ENCODE measurements around the gene PMAIP1.

Gene PMAIP1

DNA sequence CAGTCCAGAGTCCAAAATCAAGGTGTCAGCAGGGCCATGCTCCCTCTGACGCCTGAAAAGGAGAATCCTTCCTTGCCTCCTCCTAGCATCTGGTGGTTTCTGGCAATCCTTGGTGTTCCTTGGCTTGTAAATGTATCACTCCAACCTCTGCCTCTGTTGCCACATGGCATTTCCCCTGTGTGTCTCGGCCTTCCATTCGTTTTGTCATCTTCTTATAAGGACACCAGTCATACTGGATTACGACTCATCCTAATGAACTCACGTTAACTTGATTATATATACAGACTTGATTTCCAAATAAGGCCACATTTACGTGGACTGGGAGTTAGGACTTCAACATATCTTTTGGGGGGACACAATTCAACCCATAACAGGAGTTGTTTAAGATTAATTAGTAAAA, 15.8 kb downstream of the PMAIP1 start:
- no peak for DNase-seq (ENCODE audit: low spot score)

DNA sequence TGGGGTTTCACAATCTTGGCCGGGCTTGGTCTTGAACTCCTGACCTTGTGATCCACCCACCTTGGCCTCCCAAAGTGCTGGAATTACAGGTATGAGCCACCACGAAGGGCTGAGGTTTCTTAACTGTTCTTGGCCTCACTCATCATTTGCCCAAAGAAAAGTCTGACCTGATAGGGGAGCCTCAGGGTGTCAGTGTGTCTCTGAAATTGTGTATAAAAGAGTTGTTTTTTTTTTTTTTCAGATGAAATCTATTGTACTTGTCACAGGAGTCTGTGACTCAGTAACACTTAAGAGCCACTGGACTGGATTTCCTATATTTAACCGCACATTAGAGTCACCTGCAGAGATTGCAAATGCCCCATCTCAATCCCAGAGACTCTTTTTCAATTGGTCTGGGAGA, 16.9 kb downstream of the PMAIP1 start:
- DNase-seq (ENCODE audit: low spot score): no peak

DNA sequence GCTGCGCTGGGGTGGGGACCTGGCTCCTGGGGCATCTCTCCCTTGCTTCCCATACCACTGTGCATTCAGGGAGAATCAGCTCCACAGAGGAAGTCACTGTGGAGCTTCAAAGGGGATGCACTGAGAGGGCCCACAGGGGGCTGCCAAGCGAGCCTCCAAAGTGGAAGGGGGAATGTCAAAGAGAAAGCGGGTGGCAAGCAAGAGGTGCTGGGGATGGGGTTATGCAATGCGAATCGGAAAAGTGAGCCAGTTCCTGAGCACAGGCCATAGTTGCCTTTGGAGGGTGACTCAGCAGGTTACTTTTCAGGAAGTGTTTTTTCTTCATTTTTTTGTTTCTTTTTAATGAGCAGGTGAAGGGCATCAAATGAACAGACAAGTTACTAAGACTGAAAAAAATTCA, 17.6 kb downstream of the PMAIP1 start:
- peak; percentile 30 for DNase-seq (ENCODE audit: low spot score)

DNA sequence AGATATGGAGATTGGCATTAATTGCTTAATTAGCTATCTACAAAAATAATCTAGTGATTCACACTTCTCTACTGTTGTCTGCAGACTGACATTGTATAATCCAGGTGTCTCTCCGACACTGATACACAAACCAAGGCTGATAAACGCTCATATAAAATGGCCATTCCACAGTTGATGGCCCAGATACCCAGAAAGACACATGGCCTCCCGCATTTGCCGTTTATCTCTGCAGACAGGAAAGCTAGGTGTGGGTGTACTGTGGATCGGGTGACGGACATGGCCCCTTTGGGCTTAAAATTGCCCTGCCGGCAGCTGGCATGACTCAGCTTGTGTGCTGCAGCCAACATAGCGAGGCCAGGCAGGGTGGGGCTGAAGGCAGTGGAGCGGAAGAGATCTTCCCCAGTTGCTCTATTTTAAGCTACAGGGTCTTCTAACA, 18.5 kb downstream of the PMAIP1 start:
- DNase-seq (ENCODE audit: low spot score): peak; percentile 74

DNA sequence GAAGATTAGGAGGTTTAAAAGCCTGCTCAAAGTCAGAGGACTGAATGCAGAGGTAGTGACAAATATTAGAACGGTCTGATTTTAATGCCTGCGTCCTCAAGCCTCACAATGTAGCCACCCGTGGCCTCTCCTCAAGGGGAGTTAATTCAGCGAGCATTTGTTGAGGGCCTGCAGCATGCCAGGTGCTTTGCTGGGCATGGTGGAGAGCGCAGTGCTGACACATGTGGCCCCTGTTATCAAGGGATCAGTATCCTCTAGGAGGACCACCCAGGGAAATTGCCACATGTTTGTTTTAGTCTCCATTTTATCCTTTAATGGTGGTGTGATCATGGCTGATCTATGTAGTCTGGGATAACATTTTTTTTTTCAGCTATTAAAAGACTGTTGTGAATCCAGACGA, 19.2 kb downstream of the PMAIP1 start:
- DNase-seq (ENCODE audit: low spot score): no peak

DNA sequence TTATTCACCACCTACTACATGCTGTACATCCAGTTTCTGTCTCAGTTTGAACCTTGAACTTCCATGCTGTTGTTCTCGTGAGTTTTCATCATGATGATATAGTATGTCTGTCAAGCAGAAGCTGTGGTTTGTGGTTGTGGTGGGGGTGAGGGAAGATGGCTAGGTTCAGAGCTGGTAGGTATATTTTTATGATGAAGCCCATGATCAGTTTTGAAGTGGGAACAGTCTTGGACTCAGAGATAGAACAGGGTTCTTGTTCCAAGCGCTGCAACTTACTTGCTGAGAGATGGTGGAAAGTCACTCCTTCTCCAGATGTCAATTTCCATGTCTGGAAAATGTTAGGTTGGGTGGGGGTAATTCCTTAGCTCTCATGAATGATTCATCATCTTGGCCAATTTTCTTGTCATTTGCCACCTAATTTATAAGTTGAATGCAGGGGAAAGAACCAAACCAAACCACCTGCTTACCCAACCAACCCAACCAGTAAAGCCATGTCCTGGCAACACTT, 21.6 kb downstream of the PMAIP1 start:
- DNase-seq (ENCODE audit: low spot score): no peak

DNA sequence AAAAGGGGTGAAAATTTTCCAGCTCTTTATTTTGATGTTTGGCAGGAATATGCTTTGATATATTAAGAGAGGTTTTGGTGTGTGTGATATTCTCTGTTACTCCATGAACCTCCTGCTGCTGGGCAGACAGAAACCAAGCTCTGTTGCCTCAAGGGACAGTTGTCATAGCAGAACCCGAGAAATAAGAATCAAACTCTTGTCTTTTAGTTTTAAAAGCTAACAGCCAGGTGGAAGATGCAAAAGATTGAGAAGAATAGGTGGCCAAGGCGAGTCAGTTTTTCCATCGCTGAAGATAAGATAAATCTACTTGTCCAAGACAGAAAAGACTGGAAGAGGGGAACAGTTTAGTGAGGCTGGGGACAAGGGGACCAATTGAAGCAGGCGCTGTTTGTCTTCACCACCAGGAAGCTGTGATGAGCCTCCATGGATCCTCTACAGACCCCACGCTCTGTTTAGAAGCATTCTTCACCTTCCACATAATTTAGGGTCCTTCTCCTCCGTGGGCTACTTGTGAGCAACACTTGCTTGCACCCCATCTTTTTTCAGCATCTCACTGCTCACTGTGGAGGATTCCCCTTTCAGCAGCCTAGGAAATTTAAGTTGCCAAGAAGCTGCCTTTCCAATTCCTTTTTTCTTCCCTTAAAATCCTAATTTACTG, 23.9 kb downstream of the PMAIP1 start:
- no peak for DNase-seq (ENCODE audit: low spot score)

DNA sequence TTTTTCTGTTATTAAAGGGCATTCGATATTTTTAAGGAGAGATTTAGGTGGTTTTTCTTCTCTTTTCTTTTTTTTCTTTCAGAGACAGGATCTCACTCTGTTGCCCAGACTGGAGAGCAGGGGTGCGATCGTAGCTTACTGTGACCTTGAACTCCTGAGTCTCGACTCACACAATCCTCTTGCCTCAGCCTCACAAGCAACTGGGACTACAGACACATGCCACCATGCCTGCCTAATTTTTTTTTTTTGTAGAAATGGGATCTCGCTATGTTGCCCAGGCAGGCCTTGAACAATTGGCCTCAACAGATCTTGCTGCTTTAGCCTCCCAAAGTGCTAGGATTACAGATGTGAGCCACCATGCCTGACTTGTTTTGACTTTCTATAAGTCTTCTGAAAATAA, 26.3 kb downstream of the PMAIP1 start:
- DNase-seq (ENCODE audit: low spot score): no peak

DNA sequence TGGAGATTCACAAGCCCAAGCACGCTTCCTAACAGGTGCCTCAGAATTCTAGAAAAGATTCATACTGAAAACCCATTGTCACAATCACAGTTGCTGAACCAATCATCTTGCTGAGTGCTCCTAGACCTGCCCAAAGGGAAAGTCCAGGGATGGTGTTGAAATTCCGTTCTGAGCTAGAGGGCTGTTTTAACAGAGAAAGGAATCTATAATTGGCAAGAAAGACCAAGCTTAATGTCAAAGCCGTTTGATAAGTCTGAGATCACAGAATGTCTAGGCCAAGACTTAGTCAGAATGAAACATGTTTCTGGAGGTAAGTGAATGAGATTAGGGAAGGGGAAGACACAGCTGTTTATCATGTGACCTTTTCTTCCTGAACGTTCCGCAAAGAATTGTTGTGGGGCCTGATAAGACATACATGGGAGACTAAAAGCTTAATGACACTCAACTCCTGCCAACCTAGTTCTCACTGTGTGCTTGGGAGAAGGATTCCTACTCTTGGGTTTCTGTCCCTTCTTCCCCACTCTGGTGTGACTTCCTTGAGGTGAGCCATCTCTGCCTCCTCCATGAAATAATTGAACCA, 27.5 kb downstream of the PMAIP1 start:
- no peak for DNase-seq (ENCODE audit: low spot score)

DNA sequence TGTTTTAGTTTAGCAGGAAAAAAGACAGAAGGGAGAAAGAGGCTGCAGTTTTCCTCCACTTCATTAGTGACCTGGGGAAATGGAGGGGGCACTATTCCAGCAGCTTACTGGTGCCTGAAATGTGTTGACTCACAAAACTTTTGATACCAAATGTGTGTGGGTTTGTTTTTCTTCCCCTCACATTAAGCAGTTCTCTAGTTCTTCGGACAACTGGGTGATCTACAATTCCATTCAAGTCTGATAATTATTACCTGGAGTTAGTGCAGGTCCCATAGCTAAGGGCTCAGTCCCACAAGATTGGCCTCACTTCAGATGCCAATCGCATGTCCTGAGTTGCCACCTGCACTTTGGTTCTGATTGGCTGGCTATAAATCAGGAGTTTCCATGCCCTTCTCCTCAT, 28.4 kb downstream of the PMAIP1 start:
- no peak for DNase-seq (ENCODE audit: low spot score)

DNA sequence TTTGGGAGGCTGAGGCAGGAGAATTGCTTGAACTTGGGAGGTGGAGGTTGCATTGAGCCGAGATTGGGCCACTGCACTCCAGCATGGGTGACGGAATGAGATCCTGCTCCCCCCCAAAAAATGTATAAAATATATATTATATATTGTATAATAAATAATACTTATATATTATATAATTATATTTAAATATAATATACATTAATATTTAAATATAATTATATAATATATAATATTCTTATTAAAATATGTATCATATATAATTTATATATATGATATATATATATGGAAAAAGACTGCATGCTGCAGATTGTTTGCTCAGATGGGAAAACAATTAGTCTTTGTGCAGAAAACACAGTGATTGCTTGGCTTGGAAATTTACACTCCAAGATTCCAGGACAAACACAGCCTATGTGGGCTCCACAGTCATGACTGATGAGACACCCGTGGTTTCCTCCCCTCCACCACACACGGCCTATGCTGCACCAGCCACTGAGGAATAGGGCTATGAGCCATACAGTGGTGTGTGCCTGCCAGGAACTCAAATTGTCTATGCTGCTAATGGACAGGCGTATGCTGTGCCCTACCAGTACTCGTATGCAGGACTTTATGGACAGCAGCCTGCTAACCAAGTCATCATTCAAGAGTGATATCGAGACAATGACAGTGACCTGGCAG, 30.0 kb downstream of the PMAIP1 start:
- no peak for DNase-seq (ENCODE audit: low spot score)

DNA sequence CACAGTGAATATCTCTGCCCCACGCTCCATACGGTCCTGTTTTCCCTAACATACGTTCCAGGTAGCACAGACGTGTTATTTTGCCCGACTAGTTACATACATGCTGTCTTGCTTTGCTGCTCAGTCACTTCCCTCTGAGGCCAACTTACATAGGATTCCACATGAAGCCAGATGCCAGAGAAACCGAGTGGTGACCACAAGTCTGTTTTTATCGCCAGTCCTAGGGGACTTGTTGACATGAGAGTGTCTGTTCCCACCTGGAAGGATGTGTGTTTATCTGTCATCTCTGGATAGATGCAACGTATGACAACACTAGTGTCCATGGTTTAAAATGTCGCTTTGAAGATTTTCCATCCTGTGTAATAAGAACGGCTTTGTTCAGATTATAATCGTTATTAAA, 32.6 kb downstream of the PMAIP1 start:
- no peak for DNase-seq (ENCODE audit: low spot score)

DNA sequence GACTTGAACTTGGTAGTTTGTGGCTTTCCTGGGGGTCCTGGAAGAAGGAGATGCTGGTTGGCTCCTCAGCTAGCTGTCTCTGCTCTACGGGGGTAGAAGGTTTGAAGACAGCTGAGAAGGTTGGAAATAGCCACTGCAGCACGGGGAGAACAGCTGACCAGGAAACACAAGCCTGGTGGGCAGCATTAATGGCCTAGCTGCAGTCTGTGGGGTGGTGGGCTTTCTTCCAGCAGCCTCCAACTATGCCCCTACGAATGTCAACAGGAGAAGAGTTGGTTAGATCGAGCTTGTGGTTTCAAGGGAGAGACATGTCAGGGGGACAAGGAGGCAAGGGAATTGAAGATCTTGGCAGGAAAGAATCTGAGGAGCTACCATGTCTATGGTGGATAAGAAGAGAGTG, 38.9 kb downstream of the PMAIP1 start:
- no peak for DNase-seq (ENCODE audit: low spot score)

DNA sequence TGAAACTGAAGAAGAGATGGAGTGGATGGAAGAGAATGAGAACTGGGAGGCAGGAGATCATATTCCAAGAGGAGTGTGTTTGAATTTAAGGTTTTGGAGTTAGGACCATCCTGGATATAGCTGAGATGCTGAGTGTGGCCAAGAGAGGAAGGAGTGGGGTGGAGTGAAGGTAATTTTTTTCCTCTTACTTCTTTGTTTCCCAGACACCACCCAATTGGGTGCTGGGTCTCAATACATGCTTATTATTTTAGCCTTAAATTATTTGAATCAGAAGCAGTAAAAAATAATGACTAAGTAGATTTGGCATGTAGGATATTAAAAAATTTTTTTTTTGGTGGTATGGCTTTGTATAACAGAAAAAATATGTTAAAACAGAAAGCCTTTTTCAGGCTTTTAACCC, 39.3 kb downstream of the PMAIP1 start:
- DNase-seq (ENCODE audit: low spot score): no peak

DNA sequence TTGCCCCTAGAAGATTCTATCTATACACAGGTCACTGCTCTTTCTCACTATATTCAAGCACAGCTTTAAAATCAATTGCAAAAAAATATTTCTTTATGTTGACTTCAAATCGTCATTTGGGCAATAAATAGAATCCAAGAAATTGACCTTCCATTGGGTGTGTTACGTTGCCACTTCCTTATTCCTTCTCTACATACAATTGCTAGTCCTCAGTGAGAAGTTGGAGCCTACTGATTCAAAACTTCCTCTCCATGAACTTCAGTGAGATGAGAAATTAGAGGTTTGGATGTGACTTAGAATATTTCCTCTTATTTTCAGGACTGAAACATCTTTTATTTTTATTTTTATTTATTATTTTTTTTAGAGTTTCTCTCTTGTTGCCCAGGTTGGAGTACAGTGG, 40.3 kb downstream of the PMAIP1 start:
- no peak for DNase-seq (ENCODE audit: low spot score)

DNA sequence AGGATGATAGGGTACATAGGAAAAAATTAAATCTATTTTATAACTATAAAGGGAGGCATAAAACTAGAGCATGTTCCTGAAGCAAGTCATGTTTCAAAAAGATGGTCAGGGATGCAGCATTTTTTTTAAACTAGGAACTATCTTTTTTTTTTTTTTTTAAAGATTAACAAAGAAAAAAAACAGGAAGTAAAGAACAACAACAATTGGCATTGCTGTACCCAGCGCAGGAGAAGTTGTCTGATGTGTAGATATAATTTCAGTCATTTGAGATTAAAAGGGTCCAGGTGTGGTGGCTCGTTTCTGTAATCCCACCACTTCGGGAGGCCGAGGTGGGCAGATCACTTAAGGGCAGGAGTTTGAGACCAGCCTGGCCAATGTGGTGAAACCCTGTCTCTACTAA, 41.5 kb downstream of the PMAIP1 start:
- DNase-seq (ENCODE audit: low spot score): no peak

DNA sequence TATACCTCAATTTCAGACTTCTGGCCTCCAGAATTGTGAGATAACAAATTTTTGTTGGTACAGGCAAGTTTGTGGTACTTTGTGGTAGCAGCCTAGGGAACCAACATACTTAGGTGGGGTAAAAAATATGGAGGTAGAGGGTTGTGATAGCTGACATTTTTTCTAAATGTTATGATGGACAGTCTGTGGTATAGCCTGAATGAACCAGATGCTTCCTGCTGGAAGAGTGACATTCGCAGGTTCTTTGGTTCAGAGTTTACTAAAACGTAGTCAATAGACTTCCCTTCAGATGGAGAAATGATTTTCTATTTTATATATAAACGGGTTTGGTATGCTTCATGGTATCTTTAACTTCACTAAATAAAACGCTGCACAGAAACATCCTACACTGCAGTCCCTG, 42.8 kb downstream of the PMAIP1 start:
- DNase-seq (ENCODE audit: low spot score): no peak

DNA sequence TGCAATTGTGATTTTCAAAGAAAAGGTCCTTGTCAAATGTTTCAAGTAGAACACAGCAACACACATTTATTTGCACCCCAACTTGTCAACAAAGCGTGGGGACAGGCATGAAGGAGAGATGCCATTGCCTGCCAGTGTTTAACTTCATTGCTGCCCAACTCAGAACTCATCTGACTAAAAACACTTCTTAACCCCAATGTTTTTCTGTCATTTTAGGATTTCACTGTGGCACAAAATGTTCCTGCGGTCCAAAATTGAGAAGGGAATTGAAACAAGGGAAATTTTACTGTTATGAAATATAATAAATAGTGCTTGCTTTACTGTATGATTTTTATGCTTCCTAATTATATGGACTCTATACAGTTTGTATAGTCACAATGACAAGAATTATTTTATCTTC, 45.7 kb downstream of the PMAIP1 start:
- no peak for DNase-seq (ENCODE audit: low spot score)

DNA sequence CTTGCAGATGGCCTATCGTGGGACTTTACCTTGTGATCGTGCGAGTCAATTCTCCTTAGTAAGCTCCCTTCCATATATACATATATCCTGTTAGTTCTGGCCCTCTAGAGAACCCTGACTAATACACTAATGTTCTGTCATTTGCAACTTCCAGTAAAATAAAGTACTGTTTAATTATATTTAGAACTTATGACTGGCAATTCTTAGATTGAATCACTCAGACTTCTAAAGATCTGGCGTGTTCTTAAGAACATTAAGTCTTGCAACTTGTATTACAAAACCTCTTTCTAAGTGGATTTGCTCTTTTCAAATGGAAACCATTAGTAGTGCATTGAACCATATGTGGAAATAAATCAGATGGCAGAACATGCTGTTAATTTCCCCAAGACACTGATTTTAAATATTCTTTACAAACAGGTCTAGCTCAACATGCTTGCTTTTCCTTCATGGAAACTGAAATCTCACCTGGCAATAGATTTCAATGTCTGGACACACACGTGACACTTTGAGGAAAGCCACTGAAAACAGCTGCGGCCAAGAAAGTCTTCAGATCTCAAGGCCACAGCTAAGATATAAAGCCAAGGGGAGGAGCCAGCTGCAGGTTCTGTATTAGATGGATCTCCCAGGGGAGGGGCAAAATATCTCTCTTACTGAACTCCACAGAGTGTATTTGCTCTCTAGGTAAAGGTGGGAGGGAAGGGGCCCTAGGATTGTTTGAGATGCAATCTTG, 50.6 kb downstream of the PMAIP1 start:
- DNase-seq (ENCODE audit: low spot score): no peak

DNA sequence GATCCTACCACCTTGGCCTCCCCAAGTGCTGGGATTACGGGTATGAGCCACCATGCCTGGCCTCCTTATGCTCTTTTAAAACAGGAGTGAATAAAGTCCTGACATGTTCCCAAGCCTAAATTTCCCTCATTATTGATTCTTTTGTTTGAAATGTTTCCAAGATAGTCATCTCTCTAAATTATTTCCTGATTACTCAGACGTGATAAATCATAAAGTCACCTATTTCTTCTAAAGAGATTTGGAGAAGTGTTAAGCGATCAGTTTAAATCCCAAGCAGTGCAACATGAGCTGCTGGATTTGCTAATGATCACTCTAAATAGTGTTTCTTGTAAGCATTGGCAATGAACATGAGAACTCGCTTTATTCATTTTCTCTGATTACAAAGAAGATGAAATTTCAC, 51.8 kb downstream of the PMAIP1 start:
- DNase-seq (ENCODE audit: low spot score): no peak

DNA sequence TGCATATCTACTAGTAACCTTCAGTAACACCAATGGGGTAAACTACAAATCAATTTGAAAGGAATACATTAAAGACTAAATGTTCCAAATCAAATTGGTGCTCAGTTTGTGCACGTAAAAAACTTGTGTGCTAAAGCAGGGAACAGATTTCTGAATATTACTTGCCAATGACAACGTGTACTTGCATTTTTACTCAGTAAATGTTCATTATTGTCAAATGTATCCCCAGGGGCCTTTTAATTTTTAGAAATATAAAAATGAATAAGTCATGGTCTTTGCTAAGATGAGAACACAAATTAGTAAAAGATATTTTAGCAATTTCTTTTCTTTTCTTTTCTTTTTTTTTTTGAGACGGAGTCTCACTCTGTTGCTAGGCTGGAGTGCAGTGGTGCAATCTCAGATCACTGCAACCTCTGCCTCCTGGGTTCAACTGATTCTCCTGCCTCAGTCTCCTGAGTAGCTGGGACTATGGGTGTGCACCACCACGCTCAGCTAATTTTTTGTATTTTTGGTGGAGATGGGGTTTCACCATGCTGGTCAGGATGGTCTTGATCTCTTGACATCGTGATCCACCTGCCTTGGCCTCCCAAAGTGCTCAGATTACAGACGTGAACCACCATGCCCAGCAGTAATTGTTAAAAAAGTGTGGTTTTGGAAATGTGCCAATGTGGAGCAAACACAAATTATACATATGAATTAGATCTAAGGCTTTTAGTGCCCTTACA, 52.6 kb downstream of the PMAIP1 start:
- no peak for DNase-seq (ENCODE audit: low spot score)
